ENCODE measurements around the gene BOC.

Gene BOC

GRCh38 chr3:113214917-113215595, 3.7 kb downstream of the BOC start:
- TF ChIP-seq, protein P1, sequence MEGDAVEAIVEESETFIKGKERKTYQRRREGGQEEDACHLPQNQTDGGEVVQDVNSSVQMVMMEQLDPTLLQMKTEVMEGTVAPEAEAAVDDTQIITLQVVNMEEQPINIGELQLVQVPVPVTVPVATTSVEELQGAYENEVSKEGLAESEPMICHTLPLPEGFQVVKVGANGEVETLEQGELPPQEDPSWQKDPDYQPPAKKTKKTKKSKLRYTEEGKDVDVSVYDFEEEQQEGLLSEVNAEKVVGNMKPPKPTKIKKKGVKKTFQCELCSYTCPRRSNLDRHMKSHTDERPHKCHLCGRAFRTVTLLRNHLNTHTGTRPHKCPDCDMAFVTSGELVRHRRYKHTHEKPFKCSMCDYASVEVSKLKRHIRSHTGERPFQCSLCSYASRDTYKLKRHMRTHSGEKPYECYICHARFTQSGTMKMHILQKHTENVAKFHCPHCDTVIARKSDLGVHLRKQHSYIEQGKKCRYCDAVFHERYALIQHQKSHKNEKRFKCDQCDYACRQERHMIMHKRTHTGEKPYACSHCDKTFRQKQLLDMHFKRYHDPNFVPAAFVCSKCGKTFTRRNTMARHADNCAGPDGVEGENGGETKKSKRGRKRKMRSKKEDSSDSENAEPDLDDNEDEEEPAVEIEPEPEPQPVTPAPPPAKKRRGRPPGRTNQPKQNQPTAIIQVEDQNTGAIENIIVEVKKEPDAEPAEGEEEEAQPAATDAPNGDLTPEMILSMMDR (IDR thresholded peaks at IDR 0.05; ENCODE audit: borderline replicate concordance, extremely low read depth, low read length, poor library complexity, severe bottlenecking): no peak
- ATAC-seq (ENCODE audit: insufficient read depth, low read depth) (no peak), DNase-seq (no peak)
- Histone ChIP-seq H3K79me2 (ENCODE audit: insufficient read depth, low read length) (no peaks in the 10 kb centered on the region), H3K4me3 (ENCODE audit: low read depth in 1 of 2, low read length in 2 of 2) (no peak overlapping the region), H3K27me3 (ENCODE audit: insufficient read depth, low read length, poor library complexity) (no peaks in the 10 kb centered on the region), H3K9me3 (ENCODE audit: insufficient read depth, low read length, severe bottlenecking) (no peaks in the 10 kb centered on the region), H3K9ac (ENCODE audit: low read depth, low read length) (no peak overlapping the region), H3K36me3 (ENCODE audit: insufficient read depth, low read length) (no peaks in the 10 kb centered on the region), H3K4me2 (ENCODE audit: insufficient read depth, low read length) (no peak overlapping the region), H3K27ac (ENCODE audit: low read length) (no peak overlapping the region), H2AFZ (ENCODE audit: low read depth, low read length) (no peak overlapping the region), H3K4me1 (ENCODE audit: insufficient read depth, low read length) (no peaks in the 10 kb centered on the region), H4K20me1 (ENCODE audit: insufficient read depth, low read length) (no peaks in the 10 kb centered on the region)

DNA sequence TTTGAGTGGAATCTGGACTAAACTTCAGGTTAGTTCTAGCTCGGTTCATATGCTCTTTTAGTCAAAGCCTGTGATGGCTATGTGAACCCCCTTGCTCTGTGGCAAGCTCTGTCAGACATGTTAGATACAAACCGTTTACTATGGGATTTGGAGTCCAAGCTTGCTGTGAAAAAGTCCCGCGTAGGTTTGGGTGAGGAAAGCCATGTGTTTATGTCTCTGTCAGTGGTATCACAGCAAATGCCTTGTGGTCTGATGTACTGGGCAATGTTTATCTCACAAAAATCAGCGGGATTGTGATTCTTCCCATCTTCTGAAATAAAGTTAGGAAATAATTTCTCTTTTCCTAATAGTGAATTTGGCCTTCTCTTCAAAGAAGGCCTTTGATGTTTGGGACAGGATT, 5.0 kb downstream of the BOC start:
- Histone ChIP-seq H3K4me2 (ENCODE audit: insufficient read depth, low read length) (no peak overlapping the region), H3K36me3 (ENCODE audit: insufficient read depth, low read length) (no peaks in the 10 kb centered on the region), H3K79me2 (ENCODE audit: insufficient read depth, low read length) (no peaks in the 10 kb centered on the region), H3K4me1 (ENCODE audit: insufficient read depth, low read length) (no peaks in the 10 kb centered on the region), H2AFZ (ENCODE audit: low read depth, low read length) (no peak overlapping the region), H3K27me3 (ENCODE audit: insufficient read depth, low read length, poor library complexity) (no peaks in the 10 kb centered on the region), H3K27ac (ENCODE audit: low read length) (no peak overlapping the region), H3K9ac (ENCODE audit: low read depth, low read length) (no peak overlapping the region), H4K20me1 (ENCODE audit: insufficient read depth, low read length) (no peaks in the 10 kb centered on the region), H3K4me3 (ENCODE audit: low read depth in 1 of 2, low read length in 2 of 2) (no peak overlapping the region), H3K9me3 (ENCODE audit: insufficient read depth, low read length, severe bottlenecking) (no peaks in the 10 kb centered on the region)
- no peak for DNase-seq
- TF ChIP-seq, protein P1 (IDR thresholded peaks at IDR 0.05; ENCODE audit: borderline replicate concordance, extremely low read depth, low read length, poor library complexity, severe bottlenecking): no peak
- no peak for ATAC-seq (ENCODE audit: insufficient read depth, low read depth)

DNA sequence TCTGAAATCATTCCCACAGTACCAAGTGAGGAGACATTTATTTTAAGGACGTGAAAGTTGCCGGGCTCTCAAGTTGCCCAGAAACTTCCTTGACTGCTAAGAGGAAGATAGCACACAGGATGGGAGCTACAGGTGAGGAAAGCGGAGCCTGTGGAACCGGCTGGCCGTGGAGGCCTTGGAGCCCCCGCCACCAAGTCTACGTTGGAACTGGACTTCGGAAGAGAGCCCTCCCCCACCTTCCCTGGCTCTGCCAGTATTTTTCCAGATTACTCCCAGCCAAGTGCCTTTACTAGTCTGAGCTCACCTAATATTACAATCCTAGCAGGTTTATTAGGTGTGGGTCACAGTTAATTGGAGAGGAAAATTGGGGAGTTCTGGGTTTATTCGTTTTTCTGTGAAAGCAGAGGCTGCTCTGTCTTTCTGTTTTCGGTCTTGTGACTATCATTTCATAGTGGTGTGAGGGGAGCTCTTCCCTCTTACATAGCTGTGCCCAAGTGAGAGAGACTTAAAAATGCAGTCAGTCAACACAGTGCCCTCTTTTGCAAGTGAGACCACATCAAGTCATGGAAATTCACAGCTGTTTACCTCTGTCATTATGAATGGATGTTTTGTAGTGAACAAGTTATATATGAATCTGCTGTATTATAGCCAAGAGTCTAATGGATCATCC, 6.8 kb downstream of the BOC start:
- DNase-seq: no peak
- Histone ChIP-seq H3K4me1 (ENCODE audit: insufficient read depth, low read length) (peaks cover 14% of the 10 kb centered on the region), H3K9ac (ENCODE audit: low read depth, low read length) (no peak overlapping the region), H3K9me3 (ENCODE audit: insufficient read depth, low read length, severe bottlenecking) (no peaks in the 10 kb centered on the region), H3K36me3 (ENCODE audit: insufficient read depth, low read length) (no peaks in the 10 kb centered on the region), H3K4me2 (ENCODE audit: insufficient read depth, low read length) (no peak overlapping the region), H4K20me1 (ENCODE audit: insufficient read depth, low read length) (no peaks in the 10 kb centered on the region), H3K4me3 (ENCODE audit: low read depth in 1 of 2, low read length in 2 of 2) (no peak overlapping the region), H3K27me3 (ENCODE audit: insufficient read depth, low read length, poor library complexity) (no peaks in the 10 kb centered on the region), H3K79me2 (ENCODE audit: insufficient read depth, low read length) (no peaks in the 10 kb centered on the region), H2AFZ (ENCODE audit: low read depth, low read length) (no peak overlapping the region), H3K27ac (ENCODE audit: low read length) (no peak overlapping the region)
- no peak for TF ChIP-seq EZH2 (IDR thresholded peaks at IDR 0.05; ENCODE audit: borderline replicate concordance, low read depth, low read length, severe bottlenecking)
- TF ChIP-seq, protein P1 (IDR thresholded peaks at IDR 0.05; ENCODE audit: borderline replicate concordance, extremely low read depth, low read length, poor library complexity, severe bottlenecking): no peak
- no peak for ATAC-seq (ENCODE audit: insufficient read depth, low read depth)
